GM21390 (cell line): ENCODE measurements around the gene VPS50.
"Not testable (repeated sequence)": the region's sequence is repeated elsewhere in the genome, so short reads cannot be mapped to it uniquely, and the experiment has no call there.

ENCODE experiments used
- ATAC-seq: cut with Tn5 transposase; IDR thresholded peaks from one replicate; pipeline ENCODE4 v1.9.1; 2021; ENCODE audit not compliant: unreplicated experiment

The VPS50 gene

DNA sequence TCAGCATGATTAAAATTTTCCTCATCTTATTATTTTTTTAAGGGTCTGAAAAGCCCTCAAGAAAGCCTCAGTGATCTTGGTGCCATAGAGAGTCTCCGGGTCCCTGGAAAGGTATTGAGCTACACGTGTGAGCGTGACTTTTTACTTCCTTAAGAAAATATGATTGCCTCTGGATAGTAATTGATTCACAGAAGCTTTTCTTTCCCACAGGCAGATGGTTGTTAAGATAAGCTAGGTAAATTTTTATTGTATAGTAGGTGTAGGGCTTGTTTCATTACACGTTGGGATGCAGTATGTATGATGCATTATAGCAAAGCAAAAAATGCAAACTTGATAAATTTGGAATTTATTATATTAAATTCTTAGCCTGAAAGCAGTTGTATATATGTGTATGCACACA is 7.7 kb downstream of the VPS50 start:
- no peak for ATAC-seq

DNA sequence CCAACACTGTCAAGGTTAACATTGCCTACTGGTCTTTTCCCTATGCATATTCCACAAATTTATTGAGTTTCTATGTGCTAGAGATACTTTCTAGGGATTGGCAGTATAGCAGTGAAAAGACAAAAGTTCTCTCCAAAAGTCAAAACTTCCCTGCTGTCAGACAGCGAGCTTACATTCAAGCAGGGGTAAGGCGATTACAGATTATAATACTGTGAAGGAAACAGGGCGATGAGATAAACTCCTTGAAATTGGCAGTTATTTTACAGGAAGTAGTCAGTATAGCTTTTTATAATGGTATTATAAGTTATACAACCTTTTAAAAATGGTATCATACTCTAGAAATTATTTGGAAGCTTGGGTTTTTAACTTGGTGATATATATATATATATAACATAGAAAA is 9.9 kb downstream of the VPS50 start:
- ATAC-seq: no peak

- ATAC-seq: no peak
Measured at GRCh38 chr7:93245525-93246432, 13.6 kb downstream of the VPS50 start.

GRCh38 chr7:93249491-93250148 is 17.5 kb downstream of the VPS50 start:
- no peak for ATAC-seq

- ATAC-seq: no peak
Measured at GRCh38 chr7:93258661-93259060, 26.5 kb downstream of the VPS50 start.

DNA sequence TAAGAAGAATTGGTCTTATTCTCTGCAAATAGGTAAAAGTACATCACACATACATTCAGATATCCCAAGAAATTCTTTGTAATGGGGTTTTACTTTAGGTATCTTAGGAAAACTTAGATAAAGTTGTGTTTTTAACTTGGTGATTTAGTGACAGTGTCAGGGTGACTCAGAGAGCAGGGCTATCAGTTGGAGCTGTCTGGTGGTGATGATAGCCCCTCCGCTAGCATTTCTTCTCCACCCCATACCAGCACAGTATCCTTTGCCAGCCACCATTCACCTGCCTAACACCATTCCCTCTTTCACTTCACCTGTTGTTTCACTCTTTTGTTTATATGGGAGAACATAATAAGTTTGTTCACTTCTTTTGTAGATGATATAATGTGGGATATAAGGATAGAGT is 30.4 kb downstream of the VPS50 start:
- ATAC-seq: no peak

GRCh38 chr7:93265220-93265619 is 33.1 kb downstream of the VPS50 start:
- ATAC-seq: no peak

DNA sequence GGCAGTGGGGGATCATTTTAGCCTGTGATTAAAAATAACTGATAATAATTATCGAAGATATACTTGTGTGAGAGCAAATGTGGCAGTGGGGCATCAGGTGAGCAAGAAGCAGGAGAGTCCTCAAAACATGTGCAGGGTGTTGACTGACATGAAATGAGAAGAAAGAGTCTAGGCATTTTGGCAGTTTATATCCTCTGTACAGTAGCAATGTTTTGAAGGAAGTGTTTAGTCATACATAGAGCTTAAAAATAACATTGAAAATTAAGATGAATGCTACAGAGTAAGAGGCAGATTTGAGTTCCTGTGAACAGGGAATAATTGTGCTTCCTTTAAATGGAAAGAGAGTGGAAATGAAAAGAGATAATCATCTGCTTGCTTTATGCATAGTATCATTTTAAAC is 47.4 kb downstream of the VPS50 start:
- ATAC-seq: no peak

DNA sequence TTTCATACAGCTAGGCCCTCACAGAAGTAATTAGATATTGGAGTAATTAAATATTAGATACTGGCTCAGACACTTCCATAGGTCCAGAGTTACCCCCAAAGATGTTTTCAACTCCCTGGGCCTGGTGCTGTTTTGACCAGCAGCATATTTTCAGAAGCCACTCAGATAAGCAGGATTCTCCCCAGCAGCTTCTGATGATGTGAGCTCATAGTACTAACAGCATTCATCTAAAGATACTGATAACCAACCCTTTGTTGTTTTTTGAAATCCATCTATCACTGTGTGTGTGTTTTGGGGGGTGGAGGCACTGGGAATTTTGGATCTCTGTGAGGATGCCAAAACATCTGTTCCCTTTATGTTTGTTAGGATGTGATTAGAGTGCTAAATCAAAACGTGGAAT is 52.7 kb downstream of the VPS50 start:
- no peak for ATAC-seq

GRCh38 chr7:93293229-93293628 is 61.1 kb downstream of the VPS50 start:
- ATAC-seq: no peak

DNA sequence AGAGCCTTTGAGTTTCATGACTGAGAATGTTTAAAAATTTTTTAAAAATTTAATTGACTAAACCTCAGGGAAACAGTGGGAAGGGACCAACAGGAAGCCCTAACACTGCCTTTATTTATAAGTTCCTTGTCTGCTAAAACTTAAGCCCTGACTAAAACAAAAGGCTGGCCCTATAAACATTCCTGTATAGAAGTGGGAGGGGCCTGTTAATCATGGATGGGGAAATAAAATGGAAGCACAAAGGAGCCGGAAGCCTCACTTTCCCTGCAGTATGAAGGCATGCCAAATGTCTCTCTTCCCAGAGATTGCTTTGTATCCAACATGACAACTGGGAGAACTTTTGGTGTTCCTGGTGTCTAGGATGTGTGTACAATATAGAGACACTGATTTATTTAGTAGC is 66.0 kb downstream of the VPS50 start:
- no peak for ATAC-seq

GRCh38 chr7:93298671-93299070 is 66.5 kb downstream of the VPS50 start:
- no peak for ATAC-seq

- ATAC-seq: no peak
Measured at GRCh38 chr7:93301736-93302135, 69.6 kb downstream of the VPS50 start.

GRCh38 chr7:93307131-93307660 is 75.0 kb downstream of the VPS50 start:
- ATAC-seq: no peak

- ATAC-seq: no peak
Measured at GRCh38 chr7:93307943-93308342, 75.8 kb downstream of the VPS50 start.

DNA sequence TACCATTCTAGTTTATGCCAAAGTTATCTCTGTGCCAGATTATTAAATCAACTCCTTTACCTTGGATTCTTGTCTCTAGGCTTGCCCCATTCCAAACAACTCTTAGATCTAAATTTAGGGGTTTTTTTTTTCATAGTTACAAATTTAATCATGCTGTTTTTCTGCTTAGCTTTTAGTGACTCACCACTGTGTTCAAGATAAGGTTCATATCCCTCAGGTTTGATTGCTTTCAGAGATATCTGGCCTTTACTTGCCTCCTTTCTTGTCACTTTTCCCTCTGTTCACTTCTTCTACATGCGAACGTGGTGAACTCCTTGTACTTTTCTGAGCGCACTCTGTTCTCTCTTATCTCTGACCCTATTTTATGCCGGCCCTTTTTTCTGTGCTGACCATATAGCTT is 78.2 kb downstream of the VPS50 start:
- no peak for ATAC-seq

DNA sequence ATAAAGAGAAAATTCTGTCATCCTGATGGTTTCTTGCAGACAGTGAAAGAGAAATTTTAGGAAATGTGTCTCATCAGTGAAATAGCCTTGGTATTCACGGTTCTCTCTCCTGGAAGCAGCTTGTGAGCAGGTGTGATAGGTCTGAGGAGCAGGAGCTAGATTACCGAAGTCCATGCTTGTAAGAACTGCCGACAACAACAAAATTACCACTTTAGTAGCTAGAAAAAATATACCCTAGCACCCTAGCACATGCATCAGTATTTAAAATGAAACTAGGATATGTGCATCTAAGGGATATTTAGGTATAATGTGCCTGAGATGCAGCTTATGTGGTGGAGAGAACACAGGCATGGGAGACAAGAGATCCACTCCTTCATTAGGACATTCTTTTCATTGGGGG is 82.3 kb downstream of the VPS50 start:
- no peak for ATAC-seq

GRCh38 chr7:93315896-93316295 is 83.7 kb downstream of the VPS50 start:
- no peak for ATAC-seq

GRCh38 chr7:93316730-93317129 is 84.6 kb downstream of the VPS50 start:
- ATAC-seq: no peak

DNA sequence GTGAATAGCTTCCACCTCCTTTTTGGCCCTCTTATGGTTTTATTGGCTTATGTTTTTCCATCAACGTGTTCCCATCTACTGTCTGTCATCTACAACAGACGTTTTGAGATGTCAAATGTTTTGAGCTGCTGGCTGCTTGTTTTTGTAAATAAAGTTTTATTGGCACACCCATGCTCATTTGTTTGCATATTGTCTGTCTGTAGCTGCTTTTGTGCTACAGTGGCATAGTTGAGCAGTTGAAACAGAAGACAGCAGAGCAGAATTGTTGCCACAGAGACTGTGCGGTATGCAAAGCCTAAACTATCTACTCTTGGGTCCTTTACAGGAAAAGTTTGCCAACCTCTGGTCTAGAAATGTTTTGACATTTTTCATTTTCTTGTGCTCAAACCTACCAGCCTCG is 88.7 kb downstream of the VPS50 start:
- ATAC-seq: no peak

- not testable (repeated sequence) for ATAC-seq
Measured at GRCh38 chr7:93326291-93326690, 94.1 kb downstream of the VPS50 start.

- ATAC-seq: no peak
Measured at GRCh38 chr7:93327006-93327633, 95.0 kb downstream of the VPS50 start.
